Measurements from ENCODE around the gene MEFV. TPM values are rescaled to one million over a fixed set of nuclear protein-coding genes. Genes with fewer than 3 reads are reported as not detected.

Gene MEFV
- total RNA-seq, 4 donors from 2014 or later = 0.32 to 1.2 (median 0.76) TPM

- Histone ChIP-seq H3K27ac (no peak overlapping the region), H3K36me3 (peaks cover 8 to 44% of the 10 kb centered on the region in 2 donors), H3K27me3 (no peaks in the 10 kb centered on the region), H3K4me3 (no peak overlapping the region), H3K9me3 (peaks cover 20 to 43% (median 38%) of the 10 kb centered on the region in 3 donors), H3K4me1 (no peaks in the 10 kb centered on the region)
- no peak for DNase-seq
- TF ChIP-seq POLR2A (IDR thresholded peaks at IDR 0.05) = no peak
- no peak for TF ChIP-seq CTCF (IDR thresholded peaks at IDR 0.05 in 4 of 5, conservative IDR thresholded peaks at IDR 0.05 in 1 of 5)
- in situ Hi-C loops (cut with MboI; ENCODE audit: low sequenced_read_pairs in 4 of 4) (no loop called here), intact Hi-C loops (cut with DNase I; ENCODE audit: low total_unique reads) (no loop called here)
- ATAC-seq = no peak
Observed at GRCh38 chr16:3220839-3221238, 35.6 kb downstream of the MEFV start.

GRCh38 chr16:3216263-3216640 lies 40.2 kb downstream of the MEFV start:
- TF ChIP-seq CTCF (IDR thresholded peaks at IDR 0.05 in 4 of 5, conservative IDR thresholded peaks at IDR 0.05 in 1 of 5) (no peak), POLR2A (IDR thresholded peaks at IDR 0.05) (no peak)
- no peak for ATAC-seq

GRCh38 chr16:3215601-3216262 lies 40.7 kb downstream of the MEFV start:
- H3K27ac ChIP-seq = no peak overlapping the region
- H3K36me3 ChIP-seq = no peaks in the 10 kb centered on the region
- no peak for DNase-seq
- TF ChIP-seq POLR2A (IDR thresholded peaks at IDR 0.05) = no peak
- no peak for TF ChIP-seq CTCF (IDR thresholded peaks at IDR 0.05 in 4 of 5, conservative IDR thresholded peaks at IDR 0.05 in 1 of 5)
- no peaks in the 10 kb centered on the region for H3K27me3 ChIP-seq
- intact Hi-C loops (cut with DNase I; ENCODE audit: low total_unique reads) = no loop called here
- no peak overlapping the region for H3K4me3 ChIP-seq
- in situ Hi-C loops (cut with MboI; ENCODE audit: low sequenced_read_pairs in 4 of 4) = no loop called here
- no peaks in the 10 kb centered on the region for H3K9me3 ChIP-seq
- H3K4me1 ChIP-seq = no peaks in the 10 kb centered on the region
- ATAC-seq = no peak

More at GRCh38 chr16:3216263-3216640, 40.2 kb downstream of the MEFV start:
- peaks cover 0 to 1% of the 10 kb centered on the region in 2 donors for H3K36me3 ChIP-seq
- no peaks in the 10 kb centered on the region for H3K4me1 ChIP-seq
- peaks cover 0 to 4% (median 2%) of the 10 kb centered on the region in 3 donors for H3K9me3 ChIP-seq
- no peaks in the 10 kb centered on the region for H3K27me3 ChIP-seq
- no peak for DNase-seq
- intact Hi-C loops (cut with DNase I; ENCODE audit: low total_unique reads) = no loop called here
- in situ Hi-C loops (cut with MboI; ENCODE audit: low sequenced_read_pairs in 4 of 4) = no loop called here
- H3K4me3 ChIP-seq = no peak overlapping the region
- H3K27ac ChIP-seq = no peak overlapping the region

GRCh38 chr16:3214904-3215600 lies 41.4 kb downstream of the MEFV start:
- no peaks in the 10 kb centered on the region for H3K4me1 ChIP-seq
- TF ChIP-seq POLR2A (IDR thresholded peaks at IDR 0.05) = no peak
- TF ChIP-seq CTCF (IDR thresholded peaks at IDR 0.05 in 4 of 5, conservative IDR thresholded peaks at IDR 0.05 in 1 of 5) = no peak
- DNase-seq (no peak), ATAC-seq (no peak)
- no peaks in the 10 kb centered on the region for H3K27me3 ChIP-seq
- H3K27ac ChIP-seq = no peak overlapping the region
- H3K4me3 ChIP-seq = no peak overlapping the region
- H3K9me3 ChIP-seq = no peaks in the 10 kb centered on the region
- intact Hi-C loops (cut with DNase I; ENCODE audit: low total_unique reads) (no loop called here), in situ Hi-C loops (cut with MboI; ENCODE audit: low sequenced_read_pairs in 4 of 4) (no loop called here)
- no peaks in the 10 kb centered on the region for H3K36me3 ChIP-seq
